Vagina (tissue), 2 donors: ENCODE data around the gene FAM228B.

Experiments
- POLR2A ChIP-seq, 2 donors: fragments of 450-650 bp; IDR thresholded peaks; one replicate each; pipeline ENCODE4 v1.6.1; 2017; ENCODE audit warnings: antibody characterized with exemption in 2 of 2, mild to moderate bottlenecking in 2 of 2, moderate library complexity in 2 of 2
- POLR2AphosphoS5 ChIP-seq, 2 donors: sonication (generic); formaldehyde crosslinking; IDR thresholded peaks; one replicate each; pipeline ENCODE4 v1.9.0; 2017; ENCODE audit warnings: antibody characterized with exemption in 2 of 2, mild to moderate bottlenecking in 2 of 2, low read depth in 1 of 2; ENCODE audit not compliant: insufficient read depth in 1 of 2
- TF ChIP-seq, protein P1 (sequence below), 3 experiments: fragments of 450-650 bp in 2 of 3; fragments of 200-600 bp in 1 of 3; sonication (generic) in 1 of 3; IDR thresholded peaks; one replicate each; pipeline ENCODE4 v1.5.1; 2017 to 2019; ENCODE audit warnings: antibody characterized with exemption in 3 of 3, mild to moderate bottlenecking in 2 of 3, moderate library complexity in 2 of 3

DNA sequence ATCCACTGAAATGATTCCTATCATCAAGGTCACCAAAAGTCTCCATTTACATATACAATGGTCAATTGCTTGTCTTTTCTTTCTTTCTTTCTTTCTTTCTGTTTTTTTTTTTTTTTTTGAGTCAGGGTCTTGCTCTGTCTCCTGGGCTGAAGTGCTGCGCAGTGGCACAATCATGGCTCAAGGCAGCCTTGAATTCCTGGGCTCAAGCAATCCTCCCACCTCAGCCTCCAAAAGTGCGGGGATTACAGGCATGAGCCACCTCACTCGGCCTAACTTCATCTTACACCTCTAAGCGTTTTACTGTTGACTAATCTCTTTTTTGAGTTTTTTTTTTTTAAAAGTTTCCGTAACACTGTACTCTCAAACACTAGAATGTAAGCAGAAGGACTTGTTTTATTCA lies 48.0 kb upstream of the FAM228B start:
- TF ChIP-seq, protein P1, sequence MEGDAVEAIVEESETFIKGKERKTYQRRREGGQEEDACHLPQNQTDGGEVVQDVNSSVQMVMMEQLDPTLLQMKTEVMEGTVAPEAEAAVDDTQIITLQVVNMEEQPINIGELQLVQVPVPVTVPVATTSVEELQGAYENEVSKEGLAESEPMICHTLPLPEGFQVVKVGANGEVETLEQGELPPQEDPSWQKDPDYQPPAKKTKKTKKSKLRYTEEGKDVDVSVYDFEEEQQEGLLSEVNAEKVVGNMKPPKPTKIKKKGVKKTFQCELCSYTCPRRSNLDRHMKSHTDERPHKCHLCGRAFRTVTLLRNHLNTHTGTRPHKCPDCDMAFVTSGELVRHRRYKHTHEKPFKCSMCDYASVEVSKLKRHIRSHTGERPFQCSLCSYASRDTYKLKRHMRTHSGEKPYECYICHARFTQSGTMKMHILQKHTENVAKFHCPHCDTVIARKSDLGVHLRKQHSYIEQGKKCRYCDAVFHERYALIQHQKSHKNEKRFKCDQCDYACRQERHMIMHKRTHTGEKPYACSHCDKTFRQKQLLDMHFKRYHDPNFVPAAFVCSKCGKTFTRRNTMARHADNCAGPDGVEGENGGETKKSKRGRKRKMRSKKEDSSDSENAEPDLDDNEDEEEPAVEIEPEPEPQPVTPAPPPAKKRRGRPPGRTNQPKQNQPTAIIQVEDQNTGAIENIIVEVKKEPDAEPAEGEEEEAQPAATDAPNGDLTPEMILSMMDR (IDR thresholded peaks at IDR 0.05): no peak
- no peak for TF ChIP-seq POLR2A (IDR thresholded peaks at IDR 0.05)
- TF ChIP-seq POLR2AphosphoS5 (IDR thresholded peaks at IDR 0.05; ENCODE audit: insufficient read depth in 1 of 2, low read depth in 1 of 2): no peak
